H1 (cell line): ENCODE measurements around the gene ADAMTS17. TPM values are rescaled to one million over a fixed set of nuclear protein-coding genes. Genes with fewer than 3 reads are reported as not detected.

Experiments used
- ASH2L ChIP-seq: fragments of 200-600, 300-600 bp; sonication (generic); IDR thresholded peaks from one replicate; pipeline ENCODE4 v1.7.1; 2017; ENCODE audit warnings: low read length
- BCL11A ChIP-seq, 2 experiments: IDR thresholded peaks; one replicate each; pipeline ENCODE4 v1.6.1; 2011; ENCODE audit warnings: low read depth in 2 of 2, low read length in 2 of 2, mild to moderate bottlenecking in 2 of 2
- CBX5 ChIP-seq: fragments of 300-800, 300-1000 bp; sonication (generic); IDR thresholded peaks from 2 replicates; pipeline ENCODE4 v1.7.1; 2016; ENCODE audit warnings: antibody characterized with exemption, low read length, low read depth
- CBX8 ChIP-seq: fragments of 300-800, 300-1000 bp; sonication (generic); IDR thresholded peaks from 2 replicates; pipeline ENCODE4 v1.7.1; 2016; ENCODE audit warnings: low read depth, low read length, borderline replicate concordance
- CHD7 ChIP-seq: fragments of 300-600 bp; sonication (generic); IDR thresholded peaks from 2 replicates; pipeline ENCODE4 v1.7.1; 2012; ENCODE audit warnings: low read length, moderate library complexity, mild to moderate bottlenecking, inconsistent platforms; ENCODE audit not compliant: insufficient replicate concordance
- CTBP2 ChIP-seq: IDR thresholded peaks from 2 replicates; pipeline ENCODE4 v1.7.0; 2011; ENCODE audit warnings: borderline replicate concordance, mild to moderate bottlenecking, moderate library complexity, mixed read lengths, low read length; ENCODE audit not compliant: insufficient read depth, insufficient read length
- KDM5A ChIP-seq: fragments of 200-600 bp; IDR thresholded peaks from 2 replicates; pipeline ENCODE4 v1.7.1; 2012; ENCODE audit warnings: mild to moderate bottlenecking, low read length, inconsistent platforms, mixed read lengths
- MAX ChIP-seq: IDR thresholded peaks from 2 replicates; pipeline ENCODE4 v1.6.1; 2012; ENCODE audit warnings: inconsistent platforms
- RBBP5 ChIP-seq: IDR thresholded peaks from 2 replicates; pipeline ENCODE4 v1.7.1; 2012; ENCODE audit warnings: low read depth, mild to moderate bottlenecking, inconsistent platforms, low read length, moderate library complexity, borderline replicate concordance
- SIN3A ChIP-seq, 2 experiments: IDR thresholded peaks in 1 of 2; conservative IDR thresholded peaks in 1 of 2; 2 replicates each; pipeline ENCODE4 v1.6.1; 2011 to 2012; ENCODE audit warnings: low read length in 2 of 2, improper control_type of control experiment in 1 of 2, low read depth in 1 of 2, mild to moderate bottlenecking in 1 of 2
- TEAD4 ChIP-seq: IDR thresholded peaks from 2 replicates; pipeline ENCODE4 v1.6.1; 2012; ENCODE audit warnings: low read depth, low read length, inconsistent platforms, mixed read lengths
- polyA plus RNA-seq, 7 experiments: library from polyadenylated mRNA; depleted of rRNA in 3 of 7; stranded (reverse) in 5 of 7; unstranded in 2 of 7; fragments of >200 nt in 5 of 7; fragments of 200-250 nt in 2 of 7; gene quantifications; 1 replicate in 5 of 7; 2 replicates in 1 of 7; 4 replicates in 1 of 7; pipeline versions ENCODE4 v1.2.1 to v1.2.3, GENCODE V29; 2011 to 2013; ENCODE audit warnings: missing spikeins in 2 of 7, mixed read lengths in 2 of 7
- total RNA-seq: library from RNA; stranded (reverse); fragmentation: NEBNext Ultra II Directional; extraction: Animal tissue kit (Norgen Biotek cat#: 25700); gene quantifications from 2 replicates; pipeline ENCODE4 v1.2.1, GENCODE V29; 2021

ADAMTS17 gene
- total and polyA plus RNA-seq, 2 of the 8 experiments (the other 6 are each of a cell fraction or from before 2014, with no cell fraction given) = 0.51 to 1.7 TPM

GRCh38 chr15:99965376-99965775 is 376.4 kb downstream of the ADAMTS17 start (continued):
- no peak for TF ChIP-seq CHD7
- no peak for TF ChIP-seq RBBP5
- no peak for TF ChIP-seq KDM5A
- TF ChIP-seq ASH2L = no peak
- no peak for TF ChIP-seq CBX8
- TF ChIP-seq BCL11A (IDR thresholded peaks at IDR 0.05; ENCODE audit: low read depth in 2 of 2, low read length in 2 of 2) = no peak
- no peak for TF ChIP-seq CTBP2
- no peak for TF ChIP-seq TEAD4
- no peak for TF ChIP-seq MAX
- TF ChIP-seq SIN3A (conservative IDR thresholded peaks at IDR 0.05 in 1 of 2, IDR thresholded peaks at IDR 0.05 in 1 of 2; ENCODE audit: low read depth in 1 of 2, low read length in 2 of 2) = no peak
- TF ChIP-seq CBX5 = no peak
